GM21423 (cell line): Measurements from ENCODE around the gene MRPL50.

Experiments
- ATAC-seq: cut with Tn5 transposase; IDR thresholded peaks from one replicate; pipeline ENCODE4 v1.9.1; 2021; ENCODE audit warnings: mild to moderate bottlenecking, moderate library complexity; ENCODE audit not compliant: unreplicated experiment

The MRPL50 gene

DNA sequence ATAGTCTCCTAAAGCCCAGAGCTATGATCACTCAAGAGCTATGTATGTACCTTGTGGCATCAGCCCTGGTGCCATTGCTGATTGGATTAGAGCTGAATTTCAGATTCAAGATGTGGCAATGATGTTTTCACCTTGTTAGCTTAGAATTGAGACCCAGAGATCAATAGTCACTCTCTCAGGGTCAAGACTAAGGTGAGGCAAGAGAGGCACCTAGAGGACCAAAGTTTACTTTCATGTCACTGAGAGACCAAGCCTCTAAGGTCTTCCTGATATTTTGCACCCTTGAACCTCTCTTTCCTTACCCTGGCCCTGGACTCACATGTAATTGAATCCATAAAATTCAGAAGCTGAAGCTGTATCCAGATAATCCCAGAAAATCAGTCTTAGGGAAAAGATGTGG, 56.5 kb downstream of the MRPL50 start:
- ATAC-seq: no peak
